Endodermal cell (in vitro differentiated cells): ENCODE results near the gene ATG16L2. TPM values are rescaled to one million over a fixed set of nuclear protein-coding genes. Genes with fewer than 3 reads are reported as not detected.

Experiments
- DNase-seq: peaks from one replicate; pipeline ENCODE4 v3.0.0-alpha.2; 2017
- H3K27ac ChIP-seq: 2 replicates; pipeline ENCODE4 v1.5.1; 2013; ENCODE audit warnings: mild to moderate bottlenecking, low read depth, low read length, moderate library complexity
- H3K27me3 ChIP-seq: 2 replicates; pipeline ENCODE4 v1.6.1; 2013; ENCODE audit warnings: mild to moderate bottlenecking, low read length, moderate library complexity; ENCODE audit not compliant: insufficient read depth, control insufficient read depth, poor library complexity, severe bottlenecking
- H3K36me3 ChIP-seq: 2 replicates; pipeline ENCODE4 v1.7.0; 2013; ENCODE audit warnings: mild to moderate bottlenecking, low read length, moderate library complexity; ENCODE audit not compliant: control insufficient read depth, insufficient read depth
- H3K4me1 ChIP-seq: one replicate; pipeline ENCODE4 v1.7.0; 2013; ENCODE audit warnings: low read length; ENCODE audit not compliant: control insufficient read depth, insufficient read depth
- H3K4me3 ChIP-seq: 2 replicates; pipeline ENCODE4 v1.5.1; 2013; ENCODE audit warnings: mild to moderate bottlenecking, low read length, moderate library complexity
- H3K9ac ChIP-seq: 2 replicates; pipeline ENCODE4 v1.6.1; 2013; ENCODE audit warnings: mild to moderate bottlenecking, low read length, moderate library complexity; ENCODE audit not compliant: poor library complexity, severe bottlenecking; ENCODE audit errors: extremely low read depth
- H3K9me3 ChIP-seq: 2 replicates; pipeline ENCODE4 v1.6.1; 2013; ENCODE audit warnings: mild to moderate bottlenecking, low read length, moderate library complexity; ENCODE audit not compliant: control insufficient read depth
- H3K27ac Mint-ChIP-seq: 2 replicates; pipeline ENCODE4 v1.8.0; 2020; ENCODE audit warnings: mixed read lengths
- H3K27me3 Mint-ChIP-seq: 2 replicates; pipeline ENCODE4 v1.8.0; 2021; ENCODE audit warnings: mild to moderate bottlenecking, mixed read lengths; ENCODE audit not compliant: insufficient read depth
- H3K36me3 Mint-ChIP-seq: 2 replicates; pipeline ENCODE4 v1.8.0; 2020; ENCODE audit warnings: low read depth, mixed read lengths
- H3K4me1 Mint-ChIP-seq: 2 replicates; pipeline ENCODE4 v1.8.0; 2020; ENCODE audit warnings: mixed read lengths
- H3K4me3 Mint-ChIP-seq: 2 replicates; pipeline ENCODE4 v1.8.0; 2020; ENCODE audit warnings: mild to moderate bottlenecking, moderate library complexity, mixed read lengths
- H3K9me3 Mint-ChIP-seq: 2 replicates; pipeline ENCODE4 v1.8.0; 2020; ENCODE audit warnings: mild to moderate bottlenecking, mixed read lengths
- WGBS, 2 experiments: methylation state at CpG; one replicate each; pipeline versions ENCODE4 v1.1.5 to v1.1.7; 2013; ENCODE audit warnings: missing lambda C conversion rate in 2 of 2, mixed read lengths in 1 of 2; ENCODE audit not compliant: insufficient coverage in 1 of 2, insufficient read length in 1 of 2; 5-methylcytosine and 5-hydroxymethylcytosine counted together
- total RNA-seq, 2 donors: library from RNA; stranded (reverse); fragmentation: NEBNext Ultra II Directional in 1 of 2; extraction: Animal tissue kit (Norgen Biotek cat#: 25700) in 1 of 2; gene quantifications; 2 replicates in 1 of 2; 3 replicates in 1 of 2; pipeline ENCODE4 v1.2.1, GENCODE V29; 2021
- TF ChIP-seq, protein P1 (sequence below): fragments of 200-600 bp; sonication (generic); conservative IDR thresholded peaks from 2 replicates; pipeline ENCODE4 v1.5.0; 2021; ENCODE audit warnings: antibody characterized with exemption, mild to moderate bottlenecking

Gene ATG16L2
- total RNA-seq, 2 donors from 2014 or later: 32.2 to 34.2 TPM

DNA sequence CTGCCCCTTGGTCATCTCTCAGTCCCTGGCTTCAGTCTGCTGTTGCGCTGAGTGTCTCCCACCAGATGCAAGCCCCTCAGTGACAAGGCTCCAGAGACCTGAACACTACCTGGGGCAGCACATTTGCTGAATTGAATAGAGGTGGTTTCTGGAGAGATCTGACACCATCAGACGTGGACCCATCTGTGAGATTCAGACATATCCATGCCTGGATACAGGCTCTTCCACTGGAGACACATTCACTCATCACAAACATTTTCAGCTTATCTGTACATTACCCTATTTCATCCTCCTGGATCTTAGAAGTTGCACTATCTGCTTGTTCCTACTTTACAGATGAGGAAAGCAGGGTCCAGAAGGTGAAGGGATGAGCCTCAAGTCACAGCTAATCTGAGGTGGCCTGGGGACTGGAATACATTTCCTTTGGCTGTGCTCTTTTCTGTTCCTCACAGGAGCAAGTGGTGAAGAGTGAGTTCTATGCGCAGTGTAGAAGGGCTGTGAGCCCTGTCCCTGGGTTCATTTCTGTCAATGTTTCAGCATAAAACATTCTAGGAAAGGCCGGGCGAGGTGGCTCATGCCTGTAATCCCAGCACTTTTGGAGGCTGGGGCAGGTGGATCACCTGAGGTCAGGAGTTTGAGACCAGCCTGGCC is 19.0 kb downstream of the ATG16L2 start:
- Mint-ChIP-seq H3K9me3 (no peaks in the 10 kb centered on the region), H3K4me1 (peaks cover 4% of the 10 kb centered on the region), H3K27ac (no peak overlapping the region), H3K4me3 (no peak overlapping the region), H3K27me3 (no peaks in the 10 kb centered on the region), H3K36me3 (no peaks in the 10 kb centered on the region)
- H3K4me3 ChIP-seq: no peak overlapping the region
- H3K27me3 ChIP-seq: no peaks in the 10 kb centered on the region
- no peaks in the 10 kb centered on the region for H3K9me3 ChIP-seq
- H3K27ac ChIP-seq: no peak overlapping the region
- H3K4me1 ChIP-seq: no peaks in the 10 kb centered on the region
- DNase-seq: no peak
- TF ChIP-seq, protein P1, sequence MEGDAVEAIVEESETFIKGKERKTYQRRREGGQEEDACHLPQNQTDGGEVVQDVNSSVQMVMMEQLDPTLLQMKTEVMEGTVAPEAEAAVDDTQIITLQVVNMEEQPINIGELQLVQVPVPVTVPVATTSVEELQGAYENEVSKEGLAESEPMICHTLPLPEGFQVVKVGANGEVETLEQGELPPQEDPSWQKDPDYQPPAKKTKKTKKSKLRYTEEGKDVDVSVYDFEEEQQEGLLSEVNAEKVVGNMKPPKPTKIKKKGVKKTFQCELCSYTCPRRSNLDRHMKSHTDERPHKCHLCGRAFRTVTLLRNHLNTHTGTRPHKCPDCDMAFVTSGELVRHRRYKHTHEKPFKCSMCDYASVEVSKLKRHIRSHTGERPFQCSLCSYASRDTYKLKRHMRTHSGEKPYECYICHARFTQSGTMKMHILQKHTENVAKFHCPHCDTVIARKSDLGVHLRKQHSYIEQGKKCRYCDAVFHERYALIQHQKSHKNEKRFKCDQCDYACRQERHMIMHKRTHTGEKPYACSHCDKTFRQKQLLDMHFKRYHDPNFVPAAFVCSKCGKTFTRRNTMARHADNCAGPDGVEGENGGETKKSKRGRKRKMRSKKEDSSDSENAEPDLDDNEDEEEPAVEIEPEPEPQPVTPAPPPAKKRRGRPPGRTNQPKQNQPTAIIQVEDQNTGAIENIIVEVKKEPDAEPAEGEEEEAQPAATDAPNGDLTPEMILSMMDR: no peak
- no peaks in the 10 kb centered on the region for H3K36me3 ChIP-seq
- WGBS, 2 experiments: 94% methylated on average over 4 to 5 of the region's 5 CpGs
- H3K9ac ChIP-seq: no peak overlapping the region

DNA sequence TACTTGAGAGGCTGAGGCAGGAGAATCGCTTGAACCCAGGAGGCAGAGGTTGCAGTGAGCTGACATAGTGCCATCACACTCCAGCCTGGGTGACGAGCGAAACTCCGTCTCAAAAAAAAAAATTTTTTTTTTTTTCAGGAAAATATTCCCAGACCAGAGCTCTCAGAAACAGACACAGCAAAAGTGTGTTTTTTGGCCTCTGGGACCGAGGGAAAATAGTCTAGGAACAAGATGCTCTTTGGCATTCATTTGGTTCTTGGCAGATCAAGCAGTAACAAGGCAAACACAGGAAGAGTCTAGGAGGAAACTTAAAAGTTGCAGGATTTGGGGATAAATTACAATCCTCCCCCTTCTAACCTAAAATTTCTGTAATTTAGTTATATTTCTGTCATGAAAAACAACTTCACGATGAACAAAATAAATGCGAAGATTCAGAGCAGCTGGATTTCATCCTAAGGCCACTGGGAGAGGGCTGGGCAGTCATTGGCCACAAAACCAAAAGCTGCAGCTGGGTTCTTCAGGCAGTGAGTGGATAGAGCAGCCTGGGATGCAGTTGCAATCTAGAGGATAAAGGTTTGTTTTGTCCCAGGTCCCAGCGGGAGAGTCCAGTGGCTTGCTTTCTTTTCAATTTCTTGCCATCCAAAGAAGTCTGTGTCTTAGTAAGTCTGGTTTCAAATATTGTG is 19.7 kb downstream of the ATG16L2 start:
- H3K9me3 Mint-ChIP-seq: no peaks in the 10 kb centered on the region
- Histone ChIP-seq H3K4me3 (no peak overlapping the region), H3K9ac (no peak overlapping the region), H3K36me3 (no peaks in the 10 kb centered on the region), H3K9me3 (no peaks in the 10 kb centered on the region), H3K27me3 (no peaks in the 10 kb centered on the region), H3K4me1 (no peaks in the 10 kb centered on the region), H3K27ac (no peak overlapping the region)
- no peak for DNase-seq
- H3K27ac Mint-ChIP-seq: no peak overlapping the region
- H3K27me3 Mint-ChIP-seq: no peaks in the 10 kb centered on the region
- H3K4me3 Mint-ChIP-seq: no peak overlapping the region
- no peaks in the 10 kb centered on the region for H3K36me3 Mint-ChIP-seq
- TF ChIP-seq, protein P1: no peak
- peaks cover 4% of the 10 kb centered on the region for H3K4me1 Mint-ChIP-seq
- 84 to 96% methylated on average over 5 to 8 of the region's 8 CpGs for WGBS, 2 experiments

DNA sequence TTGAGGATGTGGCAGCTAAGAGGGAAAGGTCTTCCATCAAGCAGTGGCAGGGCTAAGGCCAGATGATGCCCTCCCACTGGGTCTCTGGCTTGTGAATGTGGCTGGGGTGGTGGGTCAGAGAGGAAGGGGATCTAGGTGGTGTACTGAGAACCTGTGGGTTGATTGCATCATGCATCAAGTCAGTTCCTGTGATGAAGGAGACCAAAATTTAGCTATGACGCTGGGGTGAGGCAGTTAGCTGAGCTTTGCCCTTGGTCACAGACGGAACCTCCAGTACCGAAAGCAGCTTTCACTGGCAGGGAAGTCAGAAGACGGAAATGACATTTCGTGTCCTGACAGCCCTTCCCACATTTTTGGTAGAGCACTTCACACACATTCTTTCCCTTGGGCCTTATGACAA is 20.7 kb downstream of the ATG16L2 start:
- Histone ChIP-seq H3K27ac (no peak overlapping the region), H3K27me3 (no peaks in the 10 kb centered on the region), H3K4me1 (no peaks in the 10 kb centered on the region), H3K36me3 (no peaks in the 10 kb centered on the region), H3K9ac (no peak overlapping the region), H3K9me3 (no peaks in the 10 kb centered on the region), H3K4me3 (no peak overlapping the region)
- TF ChIP-seq, protein P1: no peak
- H3K9me3 Mint-ChIP-seq: no peaks in the 10 kb centered on the region
- no peaks in the 10 kb centered on the region for H3K27me3 Mint-ChIP-seq
- no peaks in the 10 kb centered on the region for H3K36me3 Mint-ChIP-seq
- WGBS, 2 experiments: 94 to 96% methylated on average over 5 of the region's 5 CpGs
- H3K4me1 Mint-ChIP-seq: peaks cover 4% of the 10 kb centered on the region
- H3K4me3 Mint-ChIP-seq: no peak overlapping the region
- no peak for DNase-seq
- no peak overlapping the region for H3K27ac Mint-ChIP-seq
